Jurkat, Clone E6-1 (cell line): ENCODE data around the gene RAB3GAP2.
"Not testable (repeated sequence)": the region's sequence is repeated elsewhere in the genome, so short reads cannot be mapped to it uniquely, and the experiment has no call there.

Source experiments
- DNase-seq: peaks from one replicate; pipeline ENCODE4 v3.0.0-alpha.2; 2011; ENCODE audit warnings: low read depth, low spot score
- H3K4me3 ChIP-seq: 2 replicates; pipeline ENCODE4 v1.5.1; 2011; ENCODE audit warnings: mild to moderate bottlenecking, low read length, control low read depth, moderate library complexity

Gene RAB3GAP2

GRCh38 chr1:220219865-220220698 lies 52.2 kb downstream of the RAB3GAP2 start:
- H3K4me3 ChIP-seq: no peak overlapping the region
- DNase-seq: no peak

DNA sequence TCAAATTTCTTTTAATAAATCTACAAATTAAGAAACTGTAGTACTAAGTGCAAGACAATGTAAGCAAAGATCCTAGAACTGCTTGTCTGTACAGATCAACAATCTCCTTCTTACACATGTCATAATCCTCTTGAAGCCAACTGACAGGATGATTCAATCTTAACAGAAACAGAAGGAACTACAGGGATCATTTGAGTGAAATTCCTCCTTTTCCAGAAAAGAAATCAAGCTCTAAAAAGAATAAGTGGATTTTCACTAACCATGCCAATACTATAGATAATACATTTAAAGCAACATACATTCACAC lies 53.2 kb downstream of the RAB3GAP2 start:
- no peak for DNase-seq
- no peak overlapping the region for H3K4me3 ChIP-seq

- H3K4me3 ChIP-seq: not testable (repeated sequence)
- DNase-seq: peak; percentile 62
Observed at GRCh38 chr1:220218397-220219135, 53.7 kb downstream of the RAB3GAP2 start.

GRCh38 chr1:220217383-220217988 lies 54.8 kb downstream of the RAB3GAP2 start:
- peak; percentile 20 for DNase-seq
- H3K4me3 ChIP-seq: no peak overlapping the region

DNA sequence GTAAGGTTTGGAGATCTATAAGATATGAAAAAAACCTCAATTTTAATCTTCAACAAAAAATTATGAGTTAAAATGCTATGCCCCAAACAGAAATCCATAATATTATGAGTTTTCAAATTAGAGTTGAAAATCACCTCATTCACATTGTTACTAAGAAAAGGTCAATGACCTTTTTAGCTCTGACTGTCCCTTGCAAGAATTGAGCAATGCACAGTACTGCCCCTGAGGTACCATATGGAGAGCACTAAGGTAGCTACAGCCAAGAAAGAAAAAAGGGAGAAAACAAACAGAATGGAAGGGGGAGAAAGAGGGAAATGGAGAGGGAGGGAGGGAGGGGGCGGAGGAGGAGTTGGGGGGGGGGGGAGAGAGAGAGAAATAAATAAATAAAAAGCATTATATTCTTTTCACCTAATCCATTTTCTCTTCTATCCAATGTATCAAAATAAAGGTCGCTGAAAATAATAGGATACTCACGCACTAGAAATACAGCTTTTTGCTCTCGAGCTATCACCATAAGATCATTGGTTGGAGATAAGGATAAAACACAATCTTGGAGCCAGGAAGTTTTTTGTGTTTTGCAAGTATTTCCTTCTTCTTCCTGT lies 58.8 kb downstream of the RAB3GAP2 start:
- H3K4me3 ChIP-seq: no peak overlapping the region
- no peak for DNase-seq

GRCh38 chr1:220207411-220207810 lies 64.8 kb downstream of the RAB3GAP2 start:
- DNase-seq: no peak
- no peak overlapping the region for H3K4me3 ChIP-seq

GRCh38 chr1:220204758-220205157 lies 67.5 kb downstream of the RAB3GAP2 start:
- H3K4me3 ChIP-seq, DNase-seq: not testable (repeated sequence)

DNA sequence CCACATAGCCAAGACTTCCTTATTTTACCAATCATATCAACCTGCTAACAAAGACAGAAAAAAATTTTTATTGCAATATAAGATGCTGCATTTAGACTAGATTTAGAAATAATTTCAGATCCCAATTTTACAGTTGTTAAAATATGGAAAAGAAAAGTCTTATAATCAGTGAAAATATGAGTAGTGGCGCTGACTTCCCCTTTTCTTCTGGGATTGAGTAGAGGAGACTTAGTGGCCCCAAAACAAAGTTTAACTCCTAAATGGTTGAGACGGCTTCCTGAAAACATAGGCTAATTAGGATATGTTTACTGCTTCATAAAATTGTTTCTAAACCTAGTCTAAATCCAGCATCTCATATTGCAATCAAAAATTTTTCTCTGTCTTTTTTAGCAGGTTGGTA lies 68.4 kb downstream of the RAB3GAP2 start:
- H3K4me3 ChIP-seq: no peak overlapping the region

GRCh38 chr1:220198186-220199005 lies 73.9 kb downstream of the RAB3GAP2 start:
- H3K4me3 ChIP-seq: no peak overlapping the region
- DNase-seq: no peak

More for the DNA sequence above, 68.4 kb downstream of the RAB3GAP2 start:
- no peak for DNase-seq

DNA sequence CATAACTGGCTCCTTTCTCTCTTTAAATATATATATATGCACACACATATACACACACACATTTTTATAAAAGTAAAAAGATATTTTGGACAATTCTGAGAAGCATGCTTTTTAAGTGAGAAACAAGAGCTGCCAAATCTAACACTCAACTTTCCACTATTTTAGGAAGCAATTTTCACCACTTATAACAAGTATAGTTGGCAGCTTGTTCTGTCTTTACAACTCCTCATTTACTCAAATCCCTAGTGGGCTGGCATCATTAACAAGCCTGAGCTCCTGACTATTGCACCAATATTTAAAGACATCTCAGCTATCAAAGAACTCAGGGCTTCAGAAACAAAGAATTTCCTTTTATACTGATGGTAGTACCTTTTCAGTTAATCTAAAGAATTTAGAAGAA lies 76.6 kb downstream of the RAB3GAP2 start:
- H3K4me3 ChIP-seq: no peak overlapping the region
- no peak for DNase-seq

DNA sequence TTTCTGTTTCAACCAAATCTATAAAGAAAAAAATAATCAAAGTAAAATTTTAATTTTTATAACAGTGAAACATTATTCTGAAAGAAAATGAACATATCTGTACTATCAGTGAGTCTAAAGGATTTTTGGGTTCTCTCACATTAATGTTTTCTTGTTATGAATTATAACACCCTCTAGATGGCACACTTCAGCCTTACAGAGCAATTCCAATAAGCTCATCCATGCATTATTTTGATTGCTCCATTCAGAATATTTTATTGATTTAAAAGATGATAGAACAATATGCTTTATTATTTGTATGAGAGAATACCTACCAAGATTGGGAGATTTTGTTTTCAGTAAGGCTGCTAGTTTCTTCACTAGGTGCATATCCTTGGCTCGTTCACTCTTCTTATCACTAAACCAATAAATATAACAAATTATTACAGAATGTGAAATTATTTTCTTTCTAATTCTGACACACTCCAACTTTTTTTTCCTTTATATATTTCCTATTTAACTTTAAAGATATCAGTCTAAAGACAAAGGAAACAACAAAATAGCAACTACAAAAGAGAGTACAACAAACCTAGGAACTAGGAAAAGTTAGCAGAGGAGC lies 82.4 kb downstream of the RAB3GAP2 start:
- DNase-seq: peak; percentile 8
- H3K4me3 ChIP-seq: no peak overlapping the region

DNA sequence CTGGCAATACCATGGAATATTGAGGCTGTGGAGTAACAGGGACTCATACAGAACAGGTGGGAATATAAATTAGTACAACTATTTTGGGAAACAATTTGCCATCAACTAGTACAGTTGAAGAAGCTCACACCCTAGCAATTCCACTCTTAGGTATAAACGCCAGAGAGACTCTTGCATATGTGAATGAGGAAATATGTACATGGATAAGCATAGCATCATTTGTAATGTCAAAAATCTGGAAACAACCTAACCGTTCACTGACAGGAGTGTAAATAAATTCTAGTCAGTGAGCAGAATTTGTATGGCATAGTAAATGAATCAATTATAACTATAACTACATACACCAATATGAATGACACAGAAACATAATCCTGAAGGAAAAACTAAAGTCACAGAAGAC lies 83.7 kb downstream of the RAB3GAP2 start:
- no peak for DNase-seq
- H3K4me3 ChIP-seq: no peak overlapping the region

- DNase-seq: no peak
- H3K4me3 ChIP-seq: no peak overlapping the region
Observed at GRCh38 chr1:220186752-220187151, 85.5 kb downstream of the RAB3GAP2 start.

DNA sequence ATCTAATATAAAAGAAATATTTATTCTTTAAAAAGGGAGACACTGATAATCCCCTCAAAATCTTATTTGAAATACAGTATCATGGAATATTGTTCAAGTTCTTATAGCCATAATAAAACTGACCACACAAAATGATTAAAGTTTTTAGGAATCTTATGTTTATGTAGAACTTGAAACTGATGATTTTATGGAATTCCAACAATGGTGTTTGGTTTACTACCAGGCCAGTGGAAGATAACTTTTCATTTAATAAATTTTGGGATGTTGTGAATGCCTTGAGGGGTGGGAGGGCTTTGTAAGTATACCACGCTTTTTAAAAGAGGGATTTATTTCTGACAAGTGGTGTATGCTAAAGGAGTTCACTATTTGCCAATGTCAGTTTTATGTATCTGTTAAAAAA lies 87.7 kb downstream of the RAB3GAP2 start:
- no peak for DNase-seq
- no peak overlapping the region for H3K4me3 ChIP-seq

DNA sequence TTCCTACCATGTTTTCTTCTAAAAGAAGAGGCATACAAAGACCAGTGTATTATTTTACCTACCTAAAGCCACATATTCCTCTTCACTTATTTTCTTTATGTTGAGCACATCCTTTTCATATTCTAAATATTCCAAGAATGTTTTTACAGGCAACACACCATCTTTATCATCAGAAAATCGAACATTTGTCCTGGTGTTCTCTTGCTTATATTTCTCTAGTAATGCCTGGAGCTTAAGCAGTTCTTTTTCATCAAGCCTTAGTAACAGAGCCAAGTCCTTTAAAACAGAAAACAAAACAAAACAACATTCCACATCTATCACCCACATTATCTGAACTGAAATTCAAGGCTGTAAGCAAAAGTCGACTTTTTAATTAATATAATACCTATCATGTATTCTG lies 89.6 kb downstream of the RAB3GAP2 start:
- no peak overlapping the region for H3K4me3 ChIP-seq
- DNase-seq: no peak

- DNase-seq: no peak
- no peak overlapping the region for H3K4me3 ChIP-seq
Observed at GRCh38 chr1:220182111-220182510, 90.1 kb downstream of the RAB3GAP2 start.

DNA sequence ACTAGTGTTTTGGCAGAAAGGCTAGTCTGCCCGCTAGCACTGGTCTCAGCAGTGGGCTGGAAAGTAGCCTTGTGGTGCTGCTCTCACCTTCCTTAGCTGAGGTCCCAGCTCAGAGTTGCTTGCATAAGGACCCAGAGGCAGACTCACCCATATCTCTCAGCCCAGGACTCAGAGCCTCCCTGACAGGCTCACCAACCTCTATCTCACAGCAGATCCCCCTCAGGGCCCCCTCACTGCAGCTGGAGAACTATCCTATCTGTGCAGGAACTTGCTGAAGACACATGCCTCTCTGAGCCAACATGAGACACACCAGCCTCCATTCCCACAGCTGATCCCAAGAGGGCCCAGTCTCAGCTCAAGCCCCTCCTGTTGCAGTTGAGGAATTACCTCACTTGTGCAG lies 95.7 kb downstream of the RAB3GAP2 start:
- no peak for DNase-seq
- H3K4me3 ChIP-seq: no peak overlapping the region

DNA sequence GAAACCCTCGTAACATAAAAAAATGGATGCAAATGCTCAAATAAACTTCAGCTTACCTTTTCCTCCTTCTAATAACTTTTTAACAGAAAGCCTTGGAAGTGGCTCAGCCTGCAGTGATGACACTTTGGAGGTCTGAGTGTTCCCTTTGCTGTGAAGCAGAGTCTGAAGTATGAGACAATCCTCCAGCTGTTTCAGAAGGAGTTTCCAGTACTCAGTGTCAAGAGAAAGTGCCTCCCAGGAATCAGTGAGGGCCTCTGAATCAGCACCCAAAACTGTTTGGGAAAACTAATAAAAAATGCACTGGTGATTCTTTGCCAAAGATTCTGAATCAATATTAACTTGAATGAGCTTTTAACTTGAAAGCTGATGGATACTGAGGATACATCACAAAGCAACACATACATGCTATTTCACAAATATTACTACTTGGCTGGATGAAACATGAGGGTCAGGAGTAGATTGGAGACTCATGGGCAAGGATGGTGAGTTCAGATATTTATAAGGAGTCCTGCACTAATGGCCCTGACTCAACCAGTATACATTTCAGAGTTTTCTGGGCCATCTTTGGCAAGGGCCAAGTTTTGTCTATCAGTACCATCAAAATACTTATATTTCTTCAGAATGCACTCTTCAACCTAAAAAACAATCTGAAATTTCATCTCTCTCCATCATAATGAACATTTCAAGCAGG lies 101.3 kb downstream of the RAB3GAP2 start:
- H3K4me3 ChIP-seq: no peak overlapping the region
- no peak for DNase-seq
